Fibroblast of pulmonary artery (primary cell): ENCODE measurements around the gene BMP7.

Experiments used
- DNase-seq: peaks from one replicate; pipeline ENCODE4 v3.0.0-alpha.2; 2010; ENCODE audit warnings: low read depth
- H3K4me3 ChIP-seq: replicated peaks from 2 replicates; pipeline ENCODE4 v1.5.1; 2011; ENCODE audit warnings: low read depth, mild to moderate bottlenecking, control low read depth, low read length, moderate library complexity
- TF ChIP-seq, protein P1 (sequence below): IDR thresholded peaks from 2 replicates; pipeline ENCODE4 v1.5.1; 2011; ENCODE audit warnings: mild to moderate bottlenecking, control low read depth, low read length, inconsistent platforms; ENCODE audit errors: missing control alignments

The BMP7 gene

GRCh38 chr20:57124800-57125517 is 141.5 kb downstream of the BMP7 start:
- TF ChIP-seq, protein P1, sequence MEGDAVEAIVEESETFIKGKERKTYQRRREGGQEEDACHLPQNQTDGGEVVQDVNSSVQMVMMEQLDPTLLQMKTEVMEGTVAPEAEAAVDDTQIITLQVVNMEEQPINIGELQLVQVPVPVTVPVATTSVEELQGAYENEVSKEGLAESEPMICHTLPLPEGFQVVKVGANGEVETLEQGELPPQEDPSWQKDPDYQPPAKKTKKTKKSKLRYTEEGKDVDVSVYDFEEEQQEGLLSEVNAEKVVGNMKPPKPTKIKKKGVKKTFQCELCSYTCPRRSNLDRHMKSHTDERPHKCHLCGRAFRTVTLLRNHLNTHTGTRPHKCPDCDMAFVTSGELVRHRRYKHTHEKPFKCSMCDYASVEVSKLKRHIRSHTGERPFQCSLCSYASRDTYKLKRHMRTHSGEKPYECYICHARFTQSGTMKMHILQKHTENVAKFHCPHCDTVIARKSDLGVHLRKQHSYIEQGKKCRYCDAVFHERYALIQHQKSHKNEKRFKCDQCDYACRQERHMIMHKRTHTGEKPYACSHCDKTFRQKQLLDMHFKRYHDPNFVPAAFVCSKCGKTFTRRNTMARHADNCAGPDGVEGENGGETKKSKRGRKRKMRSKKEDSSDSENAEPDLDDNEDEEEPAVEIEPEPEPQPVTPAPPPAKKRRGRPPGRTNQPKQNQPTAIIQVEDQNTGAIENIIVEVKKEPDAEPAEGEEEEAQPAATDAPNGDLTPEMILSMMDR, result no peak
- no peak for DNase-seq
- H3K4me3 ChIP-seq, result no peak overlapping the region

DNA sequence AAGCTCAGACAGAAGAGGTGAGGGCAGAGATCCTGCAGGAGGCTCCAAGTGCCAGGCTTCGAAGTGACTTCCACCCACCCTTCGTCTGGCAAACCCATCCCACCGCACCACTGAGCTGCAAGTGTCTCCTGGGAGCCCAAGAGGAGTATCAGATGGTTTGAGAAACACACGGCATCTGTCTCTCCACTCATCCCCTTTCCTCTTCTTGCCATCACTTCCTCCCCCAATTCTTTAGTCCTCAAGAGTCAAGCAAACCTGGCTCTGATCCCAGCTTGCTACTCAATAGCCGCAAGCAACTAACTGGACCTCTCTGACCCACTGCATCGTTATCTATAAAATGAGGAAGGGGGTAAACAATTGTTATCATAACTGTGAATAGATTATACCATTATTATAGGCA is 142.1 kb downstream of the BMP7 start:
- TF ChIP-seq, protein P1, result no peak

DNA sequence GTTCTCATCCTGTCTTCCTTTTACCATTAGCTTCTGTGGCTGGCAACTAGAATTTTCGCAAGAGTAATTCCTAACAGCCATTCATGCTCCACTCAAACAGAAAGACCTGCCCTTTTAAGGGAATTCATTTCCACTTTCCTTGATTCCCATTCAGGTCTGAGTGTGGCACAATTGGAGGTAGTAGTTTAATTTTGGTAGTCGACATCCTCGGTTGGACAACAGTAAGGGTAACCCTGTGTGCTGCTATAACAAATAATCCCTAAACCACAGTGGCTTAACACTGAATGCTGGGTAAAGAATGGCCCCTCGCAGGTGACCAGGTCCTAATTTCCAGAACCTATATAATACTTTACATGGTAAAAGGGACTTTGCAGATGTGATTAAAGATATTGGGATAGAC is 142.9 kb downstream of the BMP7 start:
- TF ChIP-seq, protein P1, result no peak
- H3K4me3 ChIP-seq, result no peak overlapping the region
- DNase-seq, result no peak

More for the DNA sequence above, 142.1 kb downstream of the BMP7 start:
- no peak overlapping the region for H3K4me3 ChIP-seq
- no peak for DNase-seq

GRCh38 chr20:57122536-57123489 is 143.6 kb downstream of the BMP7 start:
- H3K4me3 ChIP-seq, result no peak overlapping the region
- no peak for DNase-seq
- TF ChIP-seq, protein P1, result no peak

DNA sequence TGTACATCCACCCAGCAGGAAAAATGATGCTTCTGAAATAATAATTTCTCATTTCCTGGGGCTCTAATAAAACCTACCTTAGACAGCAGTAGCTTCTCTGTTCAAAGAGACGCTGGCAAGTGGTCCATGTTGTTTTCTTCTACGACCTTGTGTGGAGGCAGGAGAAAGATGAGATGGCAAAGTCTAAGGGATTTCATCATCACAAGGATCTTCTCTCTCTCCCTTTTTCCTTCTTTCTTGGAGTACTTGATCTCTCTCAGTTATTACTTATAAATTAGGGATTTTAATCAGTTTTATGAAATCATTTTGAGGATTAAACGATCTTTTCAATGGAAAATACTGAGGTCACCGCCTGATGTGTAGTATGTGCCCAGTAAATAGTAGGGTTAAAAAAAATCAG is 147.5 kb downstream of the BMP7 start:
- TF ChIP-seq, protein P1, result no peak
- no peak overlapping the region for H3K4me3 ChIP-seq
- no peak for DNase-seq
